GM12875 (cell line): ENCODE measurements around the gene PSORS1C1.

Experiments used
- H3K4me3 ChIP-seq: one replicate; pipeline ENCODE4 v1.5.1; 2011; ENCODE audit warnings: low read depth, low read length, control low read depth
- CTCF ChIP-seq: IDR thresholded peaks from 2 replicates; pipeline ENCODE4 v1.5.1; 2011; ENCODE audit warnings: low read depth, mild to moderate bottlenecking, control low read depth, inconsistent platforms, low read length, moderate library complexity, borderline replicate concordance; ENCODE audit not compliant: insufficient read depth

Gene PSORS1C1

DNA sequence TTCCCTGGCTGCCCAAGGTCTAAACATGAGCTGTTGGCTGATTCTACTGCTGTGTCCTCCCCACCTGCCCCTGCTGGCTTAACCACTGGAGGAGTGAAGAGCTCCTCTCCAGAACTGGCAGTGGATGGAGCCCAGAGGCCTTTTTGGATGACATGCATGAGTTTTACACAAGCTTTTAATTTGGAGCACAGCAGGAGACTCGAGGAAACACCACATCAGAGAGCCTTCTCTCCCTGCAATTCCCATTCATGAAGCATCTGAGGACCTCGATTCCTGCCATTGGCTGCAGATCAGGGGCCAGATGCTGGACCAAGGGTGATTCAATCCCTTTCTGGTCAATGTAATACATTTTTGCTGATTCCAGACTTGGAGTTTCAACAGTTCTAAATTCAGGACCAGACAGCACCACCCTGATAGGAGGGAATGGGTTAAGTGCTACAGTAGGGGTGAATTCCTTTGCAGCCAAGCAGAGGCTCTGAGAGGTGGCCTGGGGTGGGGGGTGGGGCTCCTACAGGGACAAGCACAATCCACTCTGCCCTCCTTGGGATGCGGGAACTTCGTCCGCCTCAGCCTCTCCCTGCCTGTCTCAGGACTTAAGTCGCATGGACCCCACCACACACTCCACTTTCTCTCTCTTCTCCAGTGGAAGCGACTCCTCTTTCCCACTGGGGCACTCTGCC is 599 bp upstream of the PSORS1C1 start:
- TF ChIP-seq CTCF = no peak
- H3K4me3 ChIP-seq = no peak overlapping the region

DNA sequence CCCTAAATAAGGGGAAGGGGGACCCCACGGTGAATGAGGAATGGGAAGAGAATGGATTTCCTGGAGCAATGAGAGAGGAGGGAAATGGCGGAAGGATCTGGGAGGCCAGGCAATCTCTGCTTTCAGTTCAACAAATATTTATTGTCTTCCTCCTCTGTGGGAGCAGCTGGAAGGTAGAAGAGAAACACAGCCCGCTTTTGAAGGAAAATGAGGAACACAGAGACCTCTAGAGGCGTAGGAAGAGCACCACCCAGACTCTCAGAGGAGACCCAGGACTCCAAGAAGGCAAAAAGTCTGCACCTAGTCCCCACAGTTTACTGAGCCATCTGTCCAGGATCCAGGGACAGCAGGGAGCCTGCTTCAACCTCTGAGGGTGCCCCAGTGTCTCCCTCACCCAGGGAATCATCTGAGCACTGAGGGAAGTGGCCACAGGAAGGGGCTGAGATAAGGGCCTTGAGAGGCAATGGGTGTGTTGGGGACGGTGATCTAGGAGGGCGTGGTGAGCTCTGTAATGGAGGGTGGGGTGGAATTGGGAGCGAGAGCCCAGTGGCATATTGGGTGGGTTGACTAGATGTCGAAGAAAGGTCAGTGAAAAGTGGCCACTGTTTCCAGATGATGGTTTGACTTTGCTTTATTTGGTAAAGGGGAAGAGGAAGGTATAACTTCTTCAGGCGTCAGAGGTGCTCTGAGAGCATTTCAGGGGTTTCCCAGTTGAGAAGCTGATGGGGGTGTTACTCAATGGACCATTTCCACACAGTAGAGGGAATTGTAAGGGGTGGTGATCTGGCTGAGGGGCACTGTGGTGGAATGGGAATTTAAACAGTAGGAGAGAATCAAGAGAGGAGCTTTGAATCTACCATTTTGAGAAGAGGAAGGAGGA is 610 bp downstream of the PSORS1C1 start:
- H3K4me3 ChIP-seq = no peak overlapping the region
- TF ChIP-seq CTCF = no peak

- no peak for TF ChIP-seq CTCF
- H3K4me3 ChIP-seq = no peak overlapping the region
These were observed 1.5 kb downstream of the PSORS1C1 start for GRCh38 chr6:31115941-31116560.

DNA sequence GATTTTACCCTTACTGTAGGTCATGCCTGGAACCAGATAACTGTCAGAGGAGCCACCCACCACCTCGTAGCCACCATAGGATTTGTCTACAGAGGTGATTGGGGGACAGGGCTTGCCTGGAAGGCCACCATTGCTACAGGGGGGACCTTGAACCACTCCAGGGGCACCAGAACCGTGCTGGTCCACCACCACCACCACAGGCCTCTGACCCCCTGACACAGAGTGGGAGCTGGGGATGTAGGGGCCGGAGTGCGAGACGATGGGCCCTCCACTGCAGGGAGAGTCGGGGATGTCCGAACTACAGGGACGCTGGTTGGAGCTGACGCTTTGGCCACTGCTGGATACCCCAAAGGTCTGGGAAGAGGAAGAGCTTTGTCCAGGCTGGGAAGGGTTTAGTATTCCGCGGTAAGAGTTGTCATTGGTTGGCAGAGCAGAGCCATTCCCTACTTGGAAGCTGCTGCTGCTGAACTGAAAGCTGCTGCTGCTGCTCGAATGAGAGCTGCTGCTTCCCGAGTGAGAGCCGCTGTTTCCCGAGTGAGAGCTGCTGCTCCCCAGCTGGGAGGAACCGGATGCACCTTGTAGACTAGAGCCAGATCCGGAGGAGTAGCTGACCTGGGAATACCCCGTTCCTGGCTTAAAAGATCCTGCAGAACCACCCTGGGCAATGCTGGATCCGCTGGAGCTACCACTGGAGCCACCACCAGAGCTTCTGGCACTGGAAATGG is 2.2 kb downstream of the PSORS1C1 start:
- no peak overlapping the region for H3K4me3 ChIP-seq
- no peak for TF ChIP-seq CTCF

- no peak overlapping the region for H3K4me3 ChIP-seq
- no peak for TF ChIP-seq CTCF
These were observed 3.6 kb downstream of the PSORS1C1 start for GRCh38 chr6:31118178-31118577.

GRCh38 chr6:31120151-31120915 is 5.7 kb downstream of the PSORS1C1 start, which contains the start of gene CDSN:
Gene CDSN (minus strand): TSS chr6:31120446. CDS start chr6:31120419, 27 bp downstream.
- H3K4me3 ChIP-seq = no peak within 1 kb of the TSS
- no peak for TF ChIP-seq CTCF
